IPS-NIHi7 (cell line): ENCODE measurements around the gene MANSC1.
A peak's percentile ranks its signal among the peaks of the same experiment; 100 is the strongest.
"Not testable (repeated sequence)": the region's sequence is repeated elsewhere in the genome, so short reads cannot be mapped to it uniquely, and the experiment has no call there.

Experiments used
- DNase-seq: peaks from one replicate; pipeline ENCODE4 v3.0.0; 2012; ENCODE audit warnings: mixed read lengths; ENCODE audit errors: extremely low spot score

The MANSC1 gene

GRCh38 chr12:12326262-12326661 is 23.8 kb downstream of the MANSC1 start:
- DNase-seq = no peak

- no peak for DNase-seq
These were observed 26.5 kb downstream of the MANSC1 start for GRCh38 chr12:12323591-12323990.

GRCh38 chr12:12323118-12323517 is 26.9 kb downstream of the MANSC1 start:
- no peak for DNase-seq

GRCh38 chr12:12319451-12320183 is 30.4 kb downstream of the MANSC1 start:
- DNase-seq = no peak

- no peak for DNase-seq
These were observed 34.2 kb downstream of the MANSC1 start for GRCh38 chr12:12315838-12316237.

- DNase-seq = not testable (repeated sequence)
These were observed 39.3 kb downstream of the MANSC1 start for GRCh38 chr12:12310695-12311094.

GRCh38 chr12:12305568-12306300 is 44.3 kb downstream of the MANSC1 start:
- no peak for DNase-seq

GRCh38 chr12:12302976-12303375 is 47.1 kb downstream of the MANSC1 start:
- no peak for DNase-seq

- DNase-seq = no peak
These were observed 48.9 kb downstream of the MANSC1 start for GRCh38 chr12:12301122-12301521.

GRCh38 chr12:12297201-12297830 is 52.7 kb downstream of the MANSC1 start:
- DNase-seq = no peak

GRCh38 chr12:12294215-12295005 is 55.6 kb downstream of the MANSC1 start:
- DNase-seq = peak; percentile 78

GRCh38 chr12:12290206-12290605 is 59.8 kb downstream of the MANSC1 start:
- no peak for DNase-seq

GRCh38 chr12:12286441-12286840 is 63.6 kb downstream of the MANSC1 start:
- no peak for DNase-seq

GRCh38 chr12:12282761-12283425 is 67.1 kb downstream of the MANSC1 start:
- DNase-seq = no peak

GRCh38 chr12:12282202-12282601 is 67.8 kb downstream of the MANSC1 start:
- no peak for DNase-seq

GRCh38 chr12:12281134-12281533 is 68.9 kb downstream of the MANSC1 start:
- DNase-seq = no peak

- DNase-seq = no peak
These were observed 71.1 kb downstream of the MANSC1 start for GRCh38 chr12:12278899-12279298.
